ENCODE data around the gene SCGB2A2.

Gene SCGB2A2

GRCh38 chr11:62256281-62256680 lies 13.7 kb upstream of the SCGB2A2 start:
- ChIA-PET POLR2A (no interaction called here), CTCF (interaction anchor here (1.4 kb wide), 1 partner anchor 14 kb away, joined by 3 read pairs; the partner anchor contains the start of gene SCGB1D2)
- DNase-seq (ENCODE audit: extremely low spot score): no peak
- no peak for TF ChIP-seq CTCF (IDR thresholded peaks at IDR 0.05; ENCODE audit: control extremely low read depth, extremely low read depth, low read depth, missing control alignments)

- no peak for DNase-seq (ENCODE audit: extremely low spot score)
- ChIA-PET POLR2A (no interaction called here), CTCF (interaction anchor here (1.8 kb wide), 1 partner anchor 12 kb away, joined by 4 read pairs; no protein-coding TSS in a partner anchor)
- TF ChIP-seq CTCF (IDR thresholded peaks at IDR 0.05; ENCODE audit: control extremely low read depth, extremely low read depth, low read depth, missing control alignments): no peak
Observed at GRCh38 chr11:62260261-62260953, 9.6 kb upstream of the SCGB2A2 start.

GRCh38 chr11:62264004-62264403 lies 6.0 kb upstream of the SCGB2A2 start:
- DNase-seq (ENCODE audit: extremely low spot score): no peak
- ChIA-PET POLR2A (no interaction called here), CTCF (interaction anchor here (1.7 kb wide), 1 partner anchor 9 kb away, joined by 4 read pairs; no protein-coding TSS in a partner anchor)
- TF ChIP-seq CTCF (IDR thresholded peaks at IDR 0.05; ENCODE audit: control extremely low read depth, extremely low read depth, low read depth, missing control alignments): no peak

- POLR2A ChIA-PET: no interaction called here
- DNase-seq (ENCODE audit: extremely low spot score): no peak
- CTCF ChIA-PET: interaction anchor here (0.9 to 1.2 kb wide), 2 partner anchors 9 to 13 kb away, joined by 3 read pairs; no protein-coding TSS in a partner anchor
Observed at GRCh38 chr11:62266558-62266957, 3.4 kb upstream of the SCGB2A2 start.

GRCh38 chr11:62267050-62267449 lies 2.9 kb upstream of the SCGB2A2 start:
- CTCF ChIA-PET: interaction anchor here (0.9 to 1.2 kb wide), 2 partner anchors 8 to 13 kb away, joined by 3 read pairs; no protein-coding TSS in a partner anchor
- POLR2A ChIA-PET: no interaction called here
- DNase-seq (ENCODE audit: extremely low spot score): no peak
- TF ChIP-seq CTCF (IDR thresholded peaks at IDR 0.05; ENCODE audit: control extremely low read depth, extremely low read depth, low read depth, missing control alignments): no peak

More at GRCh38 chr11:62266558-62266957, 3.4 kb upstream of the SCGB2A2 start:
- no peak for TF ChIP-seq CTCF (IDR thresholded peaks at IDR 0.05; ENCODE audit: control extremely low read depth, extremely low read depth, low read depth, missing control alignments)

- ChIA-PET CTCF (no interaction called here), POLR2A (no interaction called here)
- TF ChIP-seq CTCF (IDR thresholded peaks at IDR 0.05; ENCODE audit: control extremely low read depth, extremely low read depth, low read depth, missing control alignments): no peak
- no peak for DNase-seq (ENCODE audit: extremely low spot score)
Observed at GRCh38 chr11:62267576-62267975, 2.4 kb upstream of the SCGB2A2 start.
